Fibroblast of the aortic adventitia (primary cell): ENCODE results near the gene BCO2. TPM values are rescaled to one million over a fixed set of nuclear protein-coding genes. Genes with fewer than 3 reads are reported as not detected.
A peak's percentile ranks its signal among the peaks of the same experiment; 100 is the strongest.

Source experiments
- DNase-seq: peaks from one replicate; pipeline ENCODE4 v3.0.0-alpha.2; 2010; ENCODE audit warnings: low read depth
- H3K4me3 ChIP-seq: 2 replicates; pipeline ENCODE4 v1.5.1; 2011; ENCODE audit warnings: low read depth, mild to moderate bottlenecking, control low read depth, low read length, moderate library complexity
- CTCF ChIP-seq: IDR thresholded peaks from 2 replicates; pipeline ENCODE4 v1.5.1; 2011; ENCODE audit warnings: mild to moderate bottlenecking, low read length, control low read depth, inconsistent platforms; ENCODE audit not compliant: insufficient read depth
- total RNA-seq: library from RNA; depleted of rRNA; stranded (reverse); fragments of >200 nt; gene quantifications from 2 replicates; pipeline ENCODE4 v1.2.3, GENCODE V29; 2012; ENCODE audit warnings: low replicate concordance

BCO2 gene
- total RNA-seq, 1 donor, result 1.5 TPM

GRCh38 chr11:112241486-112241885 is 66.2 kb downstream of the BCO2 start:
- TF ChIP-seq CTCF, result no peak
- peak; percentile 97 for DNase-seq
- H3K4me3 ChIP-seq, result no peak overlapping the region

- peak; percentile 63 for DNase-seq
- no peak for TF ChIP-seq CTCF
- H3K4me3 ChIP-seq, result no peak overlapping the region
Observed at GRCh38 chr11:112247201-112247600, 71.9 kb downstream of the BCO2 start.

GRCh38 chr11:112248201-112248600 is 72.9 kb downstream of the BCO2 start:
- peak; percentile 58 for DNase-seq
- no peak for TF ChIP-seq CTCF
- H3K4me3 ChIP-seq, result no peak overlapping the region

GRCh38 chr11:112249871-112250610 is 74.7 kb downstream of the BCO2 start:
- peak; percentile 59 for DNase-seq
- no peak for TF ChIP-seq CTCF

GRCh38 chr11:112253605-112254242 is 78.4 kb downstream of the BCO2 start:
- DNase-seq, result no peak
- no peak for TF ChIP-seq CTCF

More at GRCh38 chr11:112249871-112250610, 74.7 kb downstream of the BCO2 start:
- H3K4me3 ChIP-seq, result no peak overlapping the region

GRCh38 chr11:112255067-112255720 is 79.9 kb downstream of the BCO2 start:
- TF ChIP-seq CTCF, result no peak
- peak; percentile 73 for DNase-seq
- H3K4me3 ChIP-seq, result no peak overlapping the region

More at GRCh38 chr11:112253605-112254242, 78.4 kb downstream of the BCO2 start:
- no peak overlapping the region for H3K4me3 ChIP-seq
